ENCODE data around the gene ZC3H7A.

ZC3H7A gene

GRCh38 chr16:11806721-11807120, 9.7 kb upstream of the ZC3H7A start (continued):
- no peak for TF ChIP-seq PATZ1 (CRISPR knock-in tag; IDR thresholded peaks at IDR 0.05; ENCODE audit: borderline replicate concordance)
- TF ChIP-seq CSRNP3 (CRISPR knock-in tag; IDR thresholded peaks at IDR 0.05): no peak
- TF ChIP-seq ARNTL (CRISPR knock-in tag; IDR thresholded peaks at IDR 0.05; ENCODE audit: borderline replicate concordance, low read depth): no peak
- no peak for TF ChIP-seq ISL1 (CRISPR knock-in tag; IDR thresholded peaks at IDR 0.05)
- no peak for TF ChIP-seq CSDC2 (CRISPR knock-in tag; IDR thresholded peaks at IDR 0.05)
- TF ChIP-seq ESRRG (CRISPR knock-in tag; IDR thresholded peaks at IDR 0.05): no peak
- TF ChIP-seq POU6F1 (CRISPR knock-in tag; IDR thresholded peaks at IDR 0.05; ENCODE audit: borderline replicate concordance, low read depth): no peak
- TF ChIP-seq ZNF8 (CRISPR knock-in tag; IDR thresholded peaks at IDR 0.05): no peak
- TF ChIP-seq TOX (CRISPR knock-in tag; IDR thresholded peaks at IDR 0.05; ENCODE audit: borderline replicate concordance): no peak
- no peak for TF ChIP-seq BACH2 (CRISPR knock-in tag; IDR thresholded peaks at IDR 0.05; ENCODE audit: borderline replicate concordance)

- no peak for TF ChIP-seq ZNF70 (CRISPR knock-in tag; IDR thresholded peaks at IDR 0.05)
- no peak for TF ChIP-seq CREB5 (CRISPR knock-in tag; IDR thresholded peaks at IDR 0.05; ENCODE audit: low read depth)
- TF ChIP-seq TCF4 (CRISPR knock-in tag; IDR thresholded peaks at IDR 0.05; ENCODE audit: borderline replicate concordance): peak; percentile 54; the same call in 1 of the 2 replicates
- no peak for TF ChIP-seq ZFP3 (CRISPR knock-in tag; IDR thresholded peaks at IDR 0.05)
- TF ChIP-seq ESRRG (CRISPR knock-in tag; IDR thresholded peaks at IDR 0.05): no peak
These were observed 8.5 kb upstream of the ZC3H7A start for GRCh38 chr16:11805556-11805955.

GRCh38 chr16:11801481-11802021, 4.5 kb upstream of the ZC3H7A start:
- TF ChIP-seq ZC3H10 (CRISPR knock-in tag; IDR thresholded peaks at IDR 0.05) (no peak), ISL1 (CRISPR knock-in tag; IDR thresholded peaks at IDR 0.05) (peak; percentile 37; the same call in 1 of the 2 replicates), CREB5 (CRISPR knock-in tag; IDR thresholded peaks at IDR 0.05; ENCODE audit: low read depth) (no peak), CSDC2 (CRISPR knock-in tag; IDR thresholded peaks at IDR 0.05) (no peak)
- peak; percentile 4; the same call in 1 of the 3 replicates for ATAC-seq

More at GRCh38 chr16:11805556-11805955, 8.5 kb upstream of the ZC3H7A start:
- ATAC-seq: no peak

- ATAC-seq: no peak
- no peak for TF ChIP-seq ESRRG (CRISPR knock-in tag; IDR thresholded peaks at IDR 0.05)
- no peak for TF ChIP-seq POU6F1 (CRISPR knock-in tag; IDR thresholded peaks at IDR 0.05; ENCODE audit: borderline replicate concordance, low read depth)
- no peak for TF ChIP-seq ZC3H10 (CRISPR knock-in tag; IDR thresholded peaks at IDR 0.05)
- TF ChIP-seq ZNF70 (CRISPR knock-in tag; IDR thresholded peaks at IDR 0.05): no peak
- TF ChIP-seq BACH2 (CRISPR knock-in tag; IDR thresholded peaks at IDR 0.05; ENCODE audit: borderline replicate concordance): no peak
- no peak for TF ChIP-seq ZFP3 (CRISPR knock-in tag; IDR thresholded peaks at IDR 0.05)
These were observed 3.3 kb upstream of the ZC3H7A start for GRCh38 chr16:11800382-11800718.

All from SK-N-SH treated with all-trans-retinoic acid at 6 μM for 48 hours (cell line).